NCI-H345 treated with DMSO at 0.1 percent for 48 hours (cell line): ENCODE results near the gene NAGPA.

Experiments
- DNase-seq: peaks from one replicate; lab custom pipeline; 2025; ENCODE audit not compliant: unreplicated experiment; lab: John Stamatoyannopoulos, UW

NAGPA gene

DNA sequence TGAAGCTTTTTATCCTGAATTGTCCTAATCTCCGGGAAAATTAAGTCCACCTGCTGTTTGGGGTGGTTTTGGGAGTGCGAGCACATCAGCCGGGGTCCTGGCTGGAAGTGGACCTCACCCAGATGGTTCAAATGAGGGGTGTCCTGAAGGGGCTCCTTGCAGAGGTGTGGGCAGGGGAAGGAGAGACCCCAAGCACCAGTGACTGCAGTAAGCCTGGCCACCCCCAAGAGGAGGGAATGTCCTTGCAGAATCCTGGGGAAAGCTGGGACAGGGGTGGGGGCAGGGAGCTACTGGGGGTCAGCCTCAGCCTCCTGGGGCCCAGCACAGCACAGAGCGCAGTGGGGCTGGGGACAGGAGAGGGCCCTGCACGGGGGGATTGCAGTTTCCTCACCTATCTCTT lies 29.4 kb downstream of the NAGPA start:
- DNase-seq = no peak

DNA sequence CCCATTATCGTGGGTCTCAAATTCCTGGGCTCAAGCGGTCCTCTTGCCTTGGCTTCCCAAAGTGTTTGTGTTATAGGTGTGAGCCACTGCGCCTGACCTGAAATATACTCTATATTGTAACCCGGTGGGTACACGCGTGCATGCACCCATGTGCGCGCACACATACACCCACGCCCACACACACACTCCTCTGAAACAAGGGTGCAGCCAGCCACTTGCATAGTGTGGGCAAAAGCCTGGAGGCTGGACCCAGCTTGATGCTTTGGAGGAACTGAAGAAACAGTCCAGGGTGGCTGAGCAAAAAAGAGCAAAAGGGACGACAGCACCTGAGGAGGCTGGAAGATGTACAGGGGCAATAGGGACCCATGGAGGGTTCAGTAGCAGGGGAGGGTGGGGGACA lies 29.9 kb downstream of the NAGPA start:
- DNase-seq = no peak

DNA sequence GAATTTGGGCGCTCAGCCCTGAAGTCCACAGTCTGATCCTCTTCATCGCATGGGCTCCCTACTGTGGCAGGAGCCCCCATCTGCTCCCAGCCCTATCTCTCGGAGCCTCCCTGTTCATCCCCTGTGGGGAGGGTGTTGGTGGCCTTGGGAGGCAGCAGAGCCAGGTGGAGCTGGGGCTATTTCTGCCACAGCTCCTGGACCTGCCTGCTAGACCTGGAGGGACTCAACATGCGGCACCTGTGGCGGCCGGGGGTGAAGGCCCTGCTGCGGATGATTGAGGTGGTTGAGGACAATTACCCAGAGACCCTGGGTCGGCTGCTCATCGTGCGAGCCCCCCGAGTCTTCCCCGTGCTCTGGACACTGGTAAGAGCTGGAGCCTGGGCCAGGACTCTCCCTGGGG lies 30.5 kb downstream of the NAGPA start:
- no peak for DNase-seq

DNA sequence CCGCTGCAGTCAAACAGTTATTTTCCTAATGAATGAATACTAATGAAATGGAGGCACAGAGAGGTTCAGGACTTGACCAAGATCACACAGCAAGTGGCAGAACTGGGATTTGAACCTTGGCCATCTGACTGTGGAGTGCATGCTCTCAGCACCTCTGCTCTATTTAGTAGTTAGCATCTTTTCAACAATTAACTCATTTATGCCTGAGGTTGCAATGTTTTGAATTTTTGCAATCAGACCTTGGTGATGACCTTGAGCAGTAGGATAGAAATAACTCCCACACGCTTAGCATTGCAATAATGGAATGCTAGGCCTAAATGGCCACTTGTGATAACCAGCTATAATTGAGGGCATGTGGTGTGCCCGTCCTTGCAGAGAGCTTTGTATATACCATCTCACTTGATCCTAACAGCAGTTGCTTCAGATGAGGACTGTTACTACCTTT lies 31.0 kb downstream of the NAGPA start:
- DNase-seq = no peak

DNA sequence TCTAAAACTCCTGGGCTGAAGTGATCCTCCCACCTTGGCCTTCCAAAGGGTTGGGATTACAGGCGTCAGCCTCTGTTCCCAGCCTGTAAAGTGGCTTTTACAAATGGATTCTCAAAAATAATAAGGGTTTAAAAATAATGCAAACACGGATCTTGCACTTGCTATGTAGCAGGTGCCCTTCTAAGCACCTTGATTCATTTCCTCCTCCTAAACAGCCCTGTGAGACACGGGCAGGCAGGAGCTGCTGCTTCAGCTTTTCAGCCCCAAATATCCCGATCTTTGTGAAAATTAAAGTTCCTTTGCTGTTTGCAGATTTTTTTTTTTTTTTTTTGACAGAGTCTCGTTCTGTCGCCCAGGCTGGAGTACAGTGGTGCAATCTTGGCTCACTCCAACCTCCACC lies 31.7 kb downstream of the NAGPA start:
- DNase-seq = no peak

DNA sequence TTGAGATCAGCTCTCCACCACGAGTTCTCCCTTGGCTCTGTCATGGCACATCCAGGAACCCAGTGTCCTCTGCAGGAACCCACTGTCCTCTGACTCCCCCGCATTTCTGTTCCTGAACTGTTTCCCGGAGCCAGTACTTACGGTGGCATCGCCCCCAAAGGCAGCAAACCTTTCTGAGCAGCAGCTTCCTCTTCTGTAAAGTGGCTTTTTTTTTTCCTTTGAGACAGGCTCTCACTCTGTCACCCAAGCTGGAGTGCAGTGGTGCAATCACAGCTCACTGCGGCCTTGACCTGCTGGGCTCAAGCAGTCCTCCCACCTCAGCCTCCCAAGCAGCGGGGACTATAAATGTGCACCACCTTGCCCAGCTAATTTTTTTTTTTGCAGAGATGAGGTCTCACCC lies 32.2 kb downstream of the NAGPA start:
- DNase-seq = no peak

DNA sequence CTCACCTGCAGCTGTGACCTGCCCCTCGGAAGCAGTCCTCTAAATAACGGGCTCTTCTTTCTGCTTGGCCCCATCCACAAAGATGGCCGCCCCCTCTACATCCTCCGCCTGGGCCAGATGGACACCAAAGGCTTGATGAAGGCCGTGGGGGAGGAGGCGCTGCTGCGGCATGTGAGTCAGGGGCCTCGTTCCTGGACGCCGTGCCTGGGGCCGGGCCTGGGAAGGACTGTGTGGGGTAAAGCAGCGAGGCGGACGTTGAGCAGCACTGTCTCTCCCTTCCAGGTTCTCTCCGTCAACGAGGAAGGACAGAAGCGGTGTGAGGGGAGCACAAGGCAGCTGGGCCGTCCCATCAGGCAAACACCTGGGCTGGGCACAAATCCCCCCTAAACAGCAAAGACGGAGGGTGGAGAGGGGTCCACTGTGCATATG lies 33.1 kb downstream of the NAGPA start:
- DNase-seq = no peak

DNA sequence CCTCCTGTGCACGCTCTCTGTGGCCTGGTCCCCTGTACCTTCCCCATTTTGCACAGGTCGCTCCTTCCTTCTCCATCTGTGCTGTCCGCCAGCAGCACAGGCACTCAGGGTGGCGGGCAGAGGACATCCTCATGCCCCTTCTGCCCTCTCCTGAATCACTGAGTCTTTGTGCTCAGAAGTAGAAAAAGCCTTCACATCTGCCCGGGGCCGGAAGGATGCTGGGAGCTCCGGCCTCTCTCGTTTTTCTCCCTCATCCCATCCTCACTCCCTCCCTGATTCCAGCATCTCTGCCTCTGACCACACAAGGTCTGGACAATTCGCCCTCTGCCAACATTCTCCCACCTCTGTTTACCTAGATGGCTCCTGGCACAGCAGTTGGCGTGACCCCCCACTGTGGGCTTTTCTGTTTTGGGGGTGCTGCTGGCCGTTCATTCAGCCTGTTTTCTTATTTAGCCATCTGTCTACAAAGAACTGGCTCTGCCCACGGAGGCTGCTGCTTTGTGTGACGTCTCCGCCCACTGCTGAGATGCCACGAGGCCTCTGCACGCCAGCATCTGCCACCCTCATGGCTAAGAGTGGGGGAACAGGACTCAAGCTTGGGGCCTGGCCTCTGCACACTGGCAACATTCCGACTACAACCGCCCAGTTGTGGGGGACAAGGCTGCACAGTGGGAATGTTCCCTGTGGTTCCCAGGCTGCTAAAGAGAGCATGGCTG lies 38.9 kb downstream of the NAGPA start:
- DNase-seq = no peak

DNA sequence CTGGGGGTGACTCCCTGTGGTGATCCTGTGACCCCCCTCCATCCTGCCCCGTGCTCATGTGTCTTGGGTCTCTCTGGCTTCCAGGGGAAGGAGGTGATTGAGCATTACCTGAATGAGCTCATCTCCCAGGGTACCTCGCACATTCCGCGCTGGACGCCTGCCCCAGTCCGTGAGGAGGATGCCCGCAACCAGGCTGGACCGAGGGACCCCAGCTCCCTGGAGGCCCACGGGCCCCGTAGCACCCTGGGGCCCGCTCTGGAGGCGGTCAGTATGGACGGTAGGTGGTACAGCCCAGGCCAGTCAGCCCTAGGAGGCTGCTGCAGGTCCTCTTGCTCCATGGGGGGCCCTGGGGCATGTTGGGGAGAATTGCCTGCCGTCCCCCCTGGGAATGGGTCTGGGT lies 42.0 kb downstream of the NAGPA start:
- no peak for DNase-seq

DNA sequence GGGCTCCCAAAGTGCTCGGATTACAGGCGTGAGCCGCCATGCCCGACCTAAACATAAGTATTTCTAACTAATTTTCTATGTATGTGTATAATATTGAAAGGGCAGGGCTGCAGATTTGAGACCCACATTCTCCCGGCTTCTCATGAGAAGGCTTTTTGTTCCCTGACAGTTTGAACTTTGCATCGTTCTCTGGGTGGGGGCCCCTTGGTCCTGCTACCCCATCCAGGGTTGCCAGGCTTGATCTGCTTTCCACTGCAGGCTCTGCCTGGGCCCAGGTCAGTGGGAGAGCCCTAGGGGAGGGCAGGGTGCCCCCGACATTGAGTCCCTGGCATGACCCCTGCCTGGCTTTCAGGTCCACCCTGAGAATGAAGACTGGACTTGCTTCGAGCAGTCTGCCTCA lies 43.3 kb downstream of the NAGPA start:
- no peak for DNase-seq

DNA sequence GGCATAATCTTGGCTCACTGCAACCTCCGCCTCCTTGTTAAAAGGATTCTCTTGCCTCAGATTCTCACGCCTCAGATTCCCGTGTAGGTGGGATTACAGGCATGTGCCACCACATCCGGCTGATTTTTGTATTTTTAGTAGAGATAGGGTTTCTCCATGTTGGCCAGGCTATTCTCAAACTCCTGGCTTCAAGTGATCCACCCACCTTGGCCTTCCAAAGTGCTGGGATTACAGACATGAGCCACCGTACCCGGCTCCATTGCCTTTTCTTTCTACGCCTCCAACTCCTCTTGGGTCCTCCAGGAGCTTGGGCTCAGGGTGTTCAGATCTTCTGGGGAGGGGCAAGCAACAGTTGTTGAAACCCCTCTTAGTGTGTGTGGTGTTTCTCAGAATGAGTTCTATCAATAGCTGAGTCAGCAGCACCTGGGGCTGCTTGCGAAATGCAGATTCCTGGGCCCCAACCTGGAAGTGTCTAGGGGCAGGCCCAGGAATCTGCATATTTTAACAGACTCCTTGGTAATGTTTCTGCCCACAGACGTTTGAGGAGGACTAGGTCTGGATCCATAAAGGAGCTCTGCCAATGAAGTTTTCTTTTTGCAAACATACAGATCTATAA lies 44.2 kb downstream of the NAGPA start:
- DNase-seq = no peak

DNA sequence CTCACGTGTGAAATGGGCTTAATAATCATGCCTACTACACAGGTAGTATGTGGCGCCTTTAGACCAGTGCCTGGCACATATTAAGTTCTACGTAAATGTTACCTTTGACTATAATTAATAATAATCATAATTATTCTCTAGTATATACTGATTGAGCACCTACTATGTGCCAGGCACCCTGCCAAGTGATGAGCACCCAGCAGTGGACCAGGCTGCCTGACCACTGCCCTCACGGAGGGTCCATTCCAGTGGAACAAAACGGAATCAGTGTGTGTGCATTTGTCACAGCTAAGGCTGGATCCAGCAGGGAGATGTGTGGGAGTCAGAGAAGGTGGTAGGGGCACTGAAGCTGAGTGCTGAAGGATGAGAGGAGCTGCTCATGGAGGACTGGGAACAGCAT lies 45.1 kb downstream of the NAGPA start:
- no peak for DNase-seq

DNA sequence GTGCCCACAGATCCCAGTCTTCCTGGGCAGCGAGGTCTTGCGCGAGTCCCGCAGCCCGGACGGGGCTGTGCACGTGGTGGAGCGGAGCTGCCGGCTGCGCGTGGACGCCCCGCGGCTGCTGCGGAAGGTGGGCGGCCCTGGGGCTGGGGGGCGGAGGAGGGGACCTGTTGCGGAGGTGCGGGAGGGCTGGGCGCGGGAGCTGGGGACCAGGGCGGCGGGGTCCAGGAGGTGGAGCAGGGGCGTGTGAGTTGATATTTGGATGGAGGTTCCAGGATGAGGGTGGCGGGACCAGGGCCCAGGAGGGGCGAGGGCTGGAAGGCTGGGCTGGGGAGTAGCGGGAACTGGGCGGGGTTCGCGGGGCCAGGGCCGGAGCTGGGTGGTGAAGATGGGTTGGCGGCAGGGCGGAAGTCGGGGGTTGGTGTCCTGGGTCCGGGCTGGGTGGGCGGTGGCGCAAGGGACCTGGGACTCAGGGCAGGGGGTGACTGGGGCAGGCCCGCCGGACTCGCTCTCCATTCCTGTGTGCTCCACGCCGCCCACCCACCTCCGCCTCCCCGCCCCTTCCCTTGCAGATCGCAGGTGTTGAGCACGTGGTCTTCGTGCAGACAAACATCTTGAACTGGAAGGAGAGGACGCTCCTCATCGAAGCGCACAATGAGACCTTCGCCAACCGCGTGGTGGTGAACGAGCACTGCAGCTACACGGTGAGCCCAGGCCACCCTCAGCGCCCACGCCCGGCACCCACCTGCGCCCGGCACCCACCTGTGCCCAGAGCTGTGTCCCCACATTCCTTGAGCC lies 46.0 kb downstream of the NAGPA start:
- no peak for DNase-seq

DNA sequence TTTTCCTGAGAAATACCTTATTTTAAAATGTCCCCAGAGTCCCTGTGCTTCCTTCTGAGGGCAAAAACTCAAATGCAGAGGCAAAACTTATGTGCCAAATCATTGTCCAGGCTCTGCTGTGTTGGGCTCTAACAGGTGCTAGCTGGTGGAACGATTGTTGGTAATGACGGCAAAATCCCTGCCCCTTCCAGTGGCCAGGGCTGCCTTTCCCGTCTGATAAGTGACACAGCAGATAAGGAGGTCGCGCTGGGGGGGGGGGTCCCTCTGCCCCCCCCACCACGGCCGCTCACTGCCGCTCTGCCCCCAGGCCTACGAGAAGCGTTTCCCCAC lies 46.5 kb downstream of the NAGPA start:
- no peak for DNase-seq

DNA sequence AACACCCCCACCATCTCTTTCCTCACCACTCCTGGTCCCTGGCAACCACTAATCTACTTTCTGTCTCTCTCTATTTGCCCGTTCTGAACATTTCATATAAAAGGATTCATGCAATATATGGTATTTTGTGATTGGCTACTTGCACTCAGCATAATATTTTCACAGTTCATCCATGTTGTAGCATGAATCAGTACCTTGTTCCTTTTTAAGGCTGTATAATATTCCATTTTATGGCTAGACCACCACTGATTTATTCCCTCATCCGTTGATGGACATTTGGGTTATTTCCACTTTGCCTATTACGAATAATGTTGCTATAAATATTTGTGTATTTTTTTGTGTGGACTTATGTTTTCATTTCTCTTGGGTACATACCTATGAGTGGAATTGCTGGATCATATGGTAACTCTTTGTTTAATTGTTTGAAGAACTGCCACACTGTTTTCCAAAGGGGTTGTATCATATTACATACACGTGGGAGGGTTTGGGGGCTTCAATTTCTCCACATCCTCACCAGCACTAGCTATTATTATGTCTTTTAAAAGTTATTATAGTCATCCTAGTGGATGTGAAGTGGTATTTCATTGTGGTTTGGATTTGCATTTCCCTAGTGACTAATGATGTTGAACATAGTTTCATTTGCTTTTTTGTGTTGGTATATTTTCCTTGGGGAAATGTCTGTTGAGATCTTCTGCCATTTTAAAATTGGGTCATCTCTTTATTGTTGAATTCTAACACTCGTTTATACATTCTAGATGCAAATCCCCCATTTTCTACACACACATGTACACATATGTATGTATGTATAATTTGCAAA lies 49.4 kb downstream of the NAGPA start:
- no peak for DNase-seq

DNA sequence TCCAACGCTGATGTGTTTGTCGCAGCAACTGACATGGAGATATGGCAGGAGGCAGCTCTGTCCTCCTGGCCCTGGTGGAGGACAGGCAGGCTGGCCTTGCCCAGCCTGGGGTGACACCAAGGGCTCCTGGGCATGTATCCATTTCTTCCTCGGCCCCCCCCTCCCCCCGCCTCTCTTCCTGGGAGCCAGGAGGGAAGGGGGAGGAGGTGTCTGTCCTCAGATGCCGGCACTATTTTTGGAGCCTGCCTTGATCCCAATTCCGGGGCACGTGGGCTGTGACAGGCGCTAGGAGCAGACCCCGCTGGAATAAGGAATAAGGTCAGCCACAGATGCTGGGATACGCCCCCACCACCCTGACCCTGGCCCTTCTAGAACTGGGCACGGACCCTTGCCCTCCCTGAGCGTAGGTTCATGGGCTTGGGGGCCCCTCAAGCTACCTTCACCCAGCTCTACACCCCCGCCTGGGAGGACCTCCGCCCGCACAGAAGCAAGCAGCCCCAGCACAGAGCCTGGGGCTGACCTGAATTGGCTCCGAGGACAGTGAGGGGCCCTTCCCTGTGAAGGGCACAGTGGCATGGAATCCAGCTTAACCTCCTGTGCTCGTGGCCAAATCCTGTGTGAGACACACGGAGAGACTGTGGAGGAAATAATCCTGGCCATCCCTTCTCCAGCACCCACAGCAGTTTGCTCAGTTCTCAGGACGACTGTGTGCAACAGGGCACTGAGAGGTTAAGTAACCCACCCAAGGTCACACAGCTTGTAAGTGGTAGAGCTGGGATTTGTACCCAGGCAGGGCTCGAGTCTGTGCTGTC lies 51.5 kb downstream of the NAGPA start:
- no peak for DNase-seq

DNA sequence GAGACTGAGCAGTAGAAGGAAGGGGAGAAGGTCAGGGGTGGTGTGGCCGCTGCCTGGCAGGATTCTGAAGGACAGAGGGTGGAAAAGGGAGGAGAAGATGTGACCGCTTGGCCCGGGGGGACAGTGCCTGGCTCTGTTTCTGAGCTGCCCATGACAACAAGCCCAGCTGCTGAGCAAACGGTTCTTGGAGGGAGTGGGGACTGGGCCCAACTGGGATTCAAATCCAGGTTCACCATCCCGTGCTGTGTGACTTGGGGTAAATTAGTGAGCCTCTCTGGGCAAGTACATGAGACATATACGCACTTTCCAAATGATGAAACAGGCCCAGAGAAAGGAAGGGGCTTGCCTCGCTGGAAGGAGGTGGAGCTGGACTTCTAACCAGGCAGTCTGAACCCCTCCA lies 52.3 kb downstream of the NAGPA start:
- no peak for DNase-seq

DNA sequence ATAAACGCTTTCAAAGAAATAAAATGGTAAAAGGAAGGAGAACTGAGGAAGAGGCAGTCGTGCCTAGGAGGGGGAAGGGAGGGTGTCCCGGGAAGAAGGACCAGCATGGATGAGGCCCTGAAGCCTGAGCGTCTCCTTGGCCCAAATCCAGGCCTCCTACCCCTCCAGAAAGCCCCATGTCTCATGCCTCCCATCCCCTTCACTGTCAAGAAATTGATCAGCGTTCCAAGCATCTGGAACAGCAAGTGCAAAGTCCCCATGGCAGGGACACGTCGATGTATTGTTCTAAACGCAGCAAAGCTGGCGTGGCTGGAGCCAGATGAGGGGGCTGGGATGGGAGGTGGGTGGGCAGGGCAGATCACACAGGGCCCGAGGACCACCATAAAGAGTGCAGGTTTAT lies 53.0 kb downstream of the NAGPA start:
- no peak for DNase-seq

DNA sequence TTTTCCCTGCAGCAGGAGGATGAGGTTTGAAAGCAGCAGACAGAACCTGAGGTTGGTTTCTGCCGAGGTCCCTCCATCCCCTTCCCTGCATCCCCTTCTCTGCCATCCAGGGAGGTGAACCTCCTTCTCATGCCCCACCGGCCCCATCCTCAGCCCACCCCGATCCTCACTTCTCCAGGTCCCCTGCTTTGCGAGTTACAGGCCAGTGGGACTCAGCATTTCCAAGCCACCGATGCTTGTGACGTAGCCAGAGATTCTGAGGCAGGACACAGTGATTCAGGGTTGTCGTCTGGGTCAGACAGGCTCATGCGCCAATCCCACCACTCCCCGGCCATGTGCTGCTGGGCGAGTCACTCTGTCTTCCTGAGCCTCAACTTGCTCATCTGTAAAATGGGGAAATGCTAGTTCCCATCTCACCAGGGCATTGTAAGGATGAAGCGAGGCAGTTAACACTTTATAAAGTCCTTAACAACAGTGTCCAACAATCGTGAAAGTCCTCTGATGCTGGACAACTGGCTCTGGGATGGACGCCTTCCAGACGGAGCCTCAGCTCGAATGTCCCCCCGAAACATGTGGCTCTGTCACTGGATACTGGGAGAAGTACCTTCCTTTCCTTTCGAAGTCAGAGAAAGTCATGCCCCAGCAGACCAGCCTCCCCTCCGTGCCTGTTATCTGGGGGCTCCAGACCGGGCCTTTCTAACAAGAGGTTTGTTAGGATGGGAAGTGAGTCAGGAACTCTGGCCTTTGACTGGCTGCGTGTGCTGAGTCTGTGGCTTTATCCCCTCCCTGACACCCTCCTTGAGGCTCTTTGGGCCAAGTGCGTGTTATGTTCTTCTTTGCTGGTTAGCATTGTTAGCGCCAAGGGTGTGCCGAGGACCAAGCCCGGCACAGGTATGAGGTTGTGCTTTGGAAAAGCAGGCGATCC lies 53.7 kb downstream of the NAGPA start:
- no peak for DNase-seq

DNA sequence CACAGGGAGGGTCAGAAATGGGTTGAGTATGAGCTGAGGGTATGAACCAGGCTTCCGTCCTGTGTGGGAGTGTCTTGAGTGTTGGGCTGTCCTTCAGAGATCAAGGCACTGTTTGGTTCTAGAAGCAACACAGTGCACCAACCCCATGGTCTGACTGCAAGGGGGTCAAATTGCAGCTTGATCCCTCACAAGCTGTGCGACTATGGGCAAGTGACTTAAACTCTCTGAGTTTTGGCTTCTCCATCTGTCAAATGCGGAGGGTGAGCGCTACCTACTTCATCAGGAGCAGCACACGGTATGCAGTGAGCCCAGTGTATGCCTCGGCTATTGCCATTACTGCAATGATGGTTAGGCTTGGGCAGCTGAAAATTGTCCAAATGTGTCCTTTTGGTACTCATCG lies 54.6 kb downstream of the NAGPA start:
- no peak for DNase-seq
